H1 (cell line): Measurements from ENCODE around the gene COMMD2. TPM values are rescaled to one million over a fixed set of nuclear protein-coding genes. Genes with fewer than 3 reads are reported as not detected.

Experiments
- CTCF ChIA-PET: fragments of 300-600 bp; sonication (Branson Sonifier 250); formaldehyde crosslinking; loops from one replicate; lab custom pipeline; 2021; ENCODE audit not compliant: partially characterized antibody; lab: Charles Lee
- POLR2A ChIA-PET: fragments of 300-600 bp; sonication (Branson Sonifier 250); formaldehyde crosslinking; loops from one replicate; lab custom pipeline; 2021; ENCODE audit warnings: inconsistent platforms; ENCODE audit not compliant: partially characterized antibody; lab: Charles Lee
- DNase-seq, 2 experiments: peaks; one replicate each; pipeline versions ENCODE4 v3.0.0 to v3.0.0-alpha.2; 2010 to 2022; ENCODE audit warnings: low spot score in 2 of 2, low read depth in 1 of 2, mixed read lengths in 1 of 2
- FAIRE-seq: peaks from 2 replicates; lab custom pipeline; 2011; peaks lifted over from hg19 to GRCh38; lab: Jason Lieb, UNC
- H2AFZ ChIP-seq: 2 replicates; pipeline ENCODE4 v1.8.1; 2012; ENCODE audit warnings: low read length, inconsistent platforms
- H2AK5ac ChIP-seq: 2 replicates; pipeline ENCODE4 v1.6.1; 2013; ENCODE audit warnings: low read depth, low read length
- H2BK120ac ChIP-seq: replicated peaks from 2 replicates; pipeline ENCODE3; 2013; ENCODE audit warnings: low read depth, low read length, inconsistent platforms
- H2BK12ac ChIP-seq: 2 replicates; pipeline ENCODE4 v1.6.1; 2013; ENCODE audit warnings: low read depth, low read length
- H2BK15ac ChIP-seq: 2 replicates; pipeline ENCODE4 v1.6.1; 2013; ENCODE audit warnings: low read length
- H2BK20ac ChIP-seq: 2 replicates; pipeline ENCODE4 v1.6.1; 2013; ENCODE audit warnings: low read length
- H2BK5ac ChIP-seq: 2 replicates; pipeline ENCODE4 v1.6.1; 2013; ENCODE audit warnings: low read depth, low read length
- H3K14ac ChIP-seq: 2 replicates; pipeline ENCODE4 v1.6.1; 2013; ENCODE audit warnings: inconsistent platforms; ENCODE audit not compliant: insufficient read length
- H3K18ac ChIP-seq: 2 replicates; pipeline ENCODE4 v1.6.1; 2013; ENCODE audit warnings: low read length; ENCODE audit errors: extremely low read depth
- H3K23ac ChIP-seq: 2 replicates; pipeline ENCODE4 v1.6.1; 2013; ENCODE audit warnings: inconsistent platforms; ENCODE audit not compliant: insufficient read length
- H3K23me2 ChIP-seq: 2 replicates; pipeline ENCODE4 v1.6.1; 2013; ENCODE audit warnings: low read depth, low read length
- H3K27ac ChIP-seq: 2 replicates; pipeline ENCODE4 v1.6.1; 2011; ENCODE audit warnings: low read depth, low read length, inconsistent platforms
- H3K27me3 ChIP-seq, 4 experiments: replicated peaks in 1 of 4; 1 replicate in 1 of 4; 2 replicates in 3 of 4; pipeline versions ENCODE4 v1.6.1 to v1.8.1; 2011 to 2013; ENCODE audit warnings: low read length in 3 of 4, mild to moderate bottlenecking in 3 of 4, inconsistent platforms in 2 of 4, mixed read lengths in 2 of 4, moderate library complexity in 1 of 4; ENCODE audit not compliant: control insufficient read depth in 3 of 4, insufficient read depth in 3 of 4; ENCODE audit errors: extremely low read depth in 1 of 4
- H3K36me3 ChIP-seq, 4 experiments: 2 replicates each; pipeline versions ENCODE4 v1.6.1 to v1.8.1; 2011 to 2013; ENCODE audit warnings: mild to moderate bottlenecking in 4 of 4, low read length in 3 of 4, moderate library complexity in 2 of 4, control low read depth in 1 of 4, inconsistent platforms in 1 of 4; ENCODE audit not compliant: insufficient read depth in 4 of 4, control insufficient read depth in 2 of 4
- H3K4ac ChIP-seq: replicated peaks from 2 replicates; pipeline ENCODE3; 2013; ENCODE audit warnings: low read length, low read depth, mixed read lengths, inconsistent platforms; ENCODE audit not compliant: insufficient read length
- H3K4me1 ChIP-seq, 4 experiments: replicated peaks in 1 of 4; 1 replicate in 1 of 4; 2 replicates in 3 of 4; pipeline versions ENCODE4 v1.6.1 to v1.8.1; 2011 to 2013; ENCODE audit warnings: low read length in 3 of 4, inconsistent platforms in 2 of 4, mixed read lengths in 1 of 4; ENCODE audit not compliant: insufficient read depth in 4 of 4, control insufficient read depth in 3 of 4
- H3K4me2 ChIP-seq, 2 experiments: 2 replicates each; pipeline versions ENCODE4 v1.6.1 to v1.8.1; 2011 to 2013; ENCODE audit warnings: low read depth in 2 of 2, low read length in 2 of 2, control low read depth in 1 of 2, inconsistent platforms in 1 of 2, mild to moderate bottlenecking in 1 of 2; ENCODE audit not compliant: insufficient read depth in 1 of 2
- H3K4me3 ChIP-seq, 4 experiments: fragments of 200-600, 300-600 bp in 1 of 4; sonication (generic), shearing (Covaris generic), sonication (Bioruptor Twin) in 1 of 4; 2 replicates each; pipeline versions ENCODE4 v1.5.1 to v1.8.1; 2011 to 2016; ENCODE audit warnings: low read length in 4 of 4, low read depth in 3 of 4, control low read depth in 2 of 4, inconsistent platforms in 2 of 4, mild to moderate bottlenecking in 2 of 4, mixed read lengths in 1 of 4, moderate library complexity in 1 of 4; ENCODE audit not compliant: insufficient read depth in 2 of 4; ENCODE audit errors: extremely low read depth in 1 of 4
- H3K56ac ChIP-seq: replicated peaks from 2 replicates; pipeline ENCODE3; 2013; ENCODE audit warnings: low read depth, mild to moderate bottlenecking, mixed read lengths, low read length, inconsistent platforms; ENCODE audit not compliant: insufficient read length
- H3K79me1 ChIP-seq: 2 replicates; pipeline ENCODE4 v1.6.1; 2013; ENCODE audit warnings: low read depth, low read length, control low read depth
- H3K79me2 ChIP-seq, 2 experiments: 2 replicates each; pipeline versions ENCODE4 v1.6.1 to v1.8.1; 2012 to 2013; ENCODE audit warnings: low read length in 2 of 2, mild to moderate bottlenecking in 2 of 2, inconsistent platforms in 1 of 2; ENCODE audit not compliant: insufficient read depth in 2 of 2, control insufficient read depth in 1 of 2
- H3K9ac ChIP-seq, 4 experiments: replicated peaks in 1 of 4; 1 replicate in 1 of 4; 2 replicates in 3 of 4; pipeline versions ENCODE4 v1.6.1 to v1.8.1; 2011 to 2013; ENCODE audit warnings: low read depth in 3 of 4, low read length in 3 of 4, control low read depth in 2 of 4, mild to moderate bottlenecking in 2 of 4, moderate library complexity in 2 of 4, inconsistent platforms in 1 of 4; ENCODE audit errors: extremely low read depth in 1 of 4
- H3K9me3 ChIP-seq, 2 experiments: 2 replicates each; pipeline versions ENCODE4 v1.6.1 to v1.8.1; 2012 to 2013; ENCODE audit warnings: mild to moderate bottlenecking in 2 of 2, moderate library complexity in 2 of 2, control low read depth in 1 of 2, inconsistent platforms in 1 of 2, low read depth in 1 of 2, low read length in 1 of 2, mixed read lengths in 1 of 2; ENCODE audit not compliant: insufficient read depth in 2 of 2
- H4K20me1 ChIP-seq, 2 experiments: replicated peaks in 1 of 2; 2 replicates each; pipeline versions ENCODE3 to v1.8.1; 2011 to 2013; ENCODE audit warnings: inconsistent platforms in 2 of 2, low read length in 2 of 2, mild to moderate bottlenecking in 1 of 2; ENCODE audit not compliant: insufficient read depth in 2 of 2, control insufficient read depth in 1 of 2
- H4K5ac ChIP-seq: 2 replicates; pipeline ENCODE4 v1.6.1; 2013; ENCODE audit warnings: low read length, low read depth, mixed read lengths, inconsistent platforms; ENCODE audit not compliant: insufficient read length
- H4K8ac ChIP-seq: 2 replicates; pipeline ENCODE4 v1.8.0; 2013; ENCODE audit warnings: mild to moderate bottlenecking, moderate library complexity, low read length, inconsistent platforms; ENCODE audit not compliant: insufficient read depth; ENCODE audit errors: extremely low read depth
- H4K91ac ChIP-seq: replicated peaks from 2 replicates; pipeline ENCODE3; 2013; ENCODE audit warnings: low read length, mixed read lengths, inconsistent platforms; ENCODE audit not compliant: insufficient read length
- GTF2F1 ChIP-seq: IDR thresholded peaks from 2 replicates; pipeline ENCODE4 v1.6.1; 2012; ENCODE audit warnings: low read depth, low read length, improper control_type of control experiment, borderline replicate concordance
- SP2 ChIP-seq: IDR thresholded peaks from 2 replicates; pipeline ENCODE4 v1.6.1; 2012; ENCODE audit warnings: mild to moderate bottlenecking, low read length, inconsistent platforms
- WGBS, 2 experiments: shearing (Covaris generic) in 1 of 2; methylation state at CpG; one replicate each; pipeline versions ENCODE4 v1.1.6 to v1.1.7; 2013 to 2015; ENCODE audit warnings: low lambda C conversion rate in 2 of 2, mixed read lengths in 2 of 2, inconsistent platforms in 1 of 2, low coverage in 1 of 2, missing lambda C conversion rate in 1 of 2; ENCODE audit not compliant: insufficient replicate concordance in 2 of 2, insufficient coverage in 1 of 2, insufficient read length in 1 of 2; ENCODE audit errors: extremely low coverage in 1 of 2, missing lambda C conversion rate in 1 of 2; 5-methylcytosine and 5-hydroxymethylcytosine counted together
- polyA plus RNA-seq, 7 experiments: library from polyadenylated mRNA; depleted of rRNA in 3 of 7; stranded (reverse) in 5 of 7; unstranded in 2 of 7; fragments of >200 nt in 5 of 7; fragments of 200-250 nt in 2 of 7; gene quantifications; 1 replicate in 5 of 7; 2 replicates in 1 of 7; 4 replicates in 1 of 7; pipeline versions ENCODE4 v1.2.1 to v1.2.3, GENCODE V29; 2011 to 2013; ENCODE audit warnings: missing spikeins in 2 of 7, mixed read lengths in 2 of 7
- total RNA-seq: library from RNA; stranded (reverse); fragmentation: NEBNext Ultra II Directional; extraction: Animal tissue kit (Norgen Biotek cat#: 25700); gene quantifications from 2 replicates; pipeline ENCODE4 v1.2.1, GENCODE V29; 2021

Gene COMMD2
- total and polyA plus RNA-seq, 2 of the 8 experiments (the other 6 are each of a cell fraction or from before 2014, with no cell fraction given): 20.2 to 57.2 TPM

DNA sequence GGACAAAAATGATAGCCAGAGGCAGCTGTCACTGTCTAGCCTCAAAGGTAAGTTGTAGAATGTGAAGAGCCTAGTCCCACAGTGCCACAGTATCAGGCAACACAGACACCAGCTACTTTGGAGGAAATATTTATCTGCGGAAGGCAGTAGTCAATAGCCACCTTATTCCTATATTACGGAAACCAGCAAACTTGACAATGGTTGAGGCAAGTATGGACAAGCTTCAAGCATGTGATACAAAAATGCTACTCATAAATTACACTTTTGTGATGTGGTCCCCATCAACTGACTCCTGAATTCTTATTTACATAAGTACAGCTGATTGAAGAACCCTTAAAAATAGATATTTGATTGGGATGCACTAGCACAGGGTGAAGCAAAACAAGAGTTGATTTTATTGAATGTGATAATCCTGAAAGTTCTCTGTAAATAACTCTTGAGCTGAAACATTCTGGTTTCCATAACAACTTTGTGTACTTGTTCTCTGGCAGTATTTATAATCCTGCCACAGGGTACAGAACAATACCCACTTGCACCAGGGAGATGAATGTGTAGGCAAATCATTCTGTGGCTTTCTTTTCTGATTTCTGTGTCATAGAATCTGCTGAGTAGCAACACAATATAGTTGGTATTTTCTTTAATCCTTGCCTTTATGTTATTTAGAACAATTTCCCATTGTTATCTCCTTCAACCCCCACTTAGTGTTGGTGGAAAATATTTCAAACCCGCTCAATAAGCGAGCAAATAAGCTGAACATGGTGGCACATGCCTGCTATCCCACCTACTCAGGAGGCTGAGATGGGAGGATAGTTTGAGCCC lies 40.4 kb upstream of the COMMD2 start, which contains the start of gene ANKUB1:
TSS of gene ANKUB1 (minus strand) at position 103 of the 819 bp plus-strand sequence. CDS start 188 bp downstream, outside the sequence.
- Histone ChIP-seq H3K79me1 (no peaks in the 10 kb centered on the region), H3K79me2 (no peaks in the 10 kb centered on the region), H4K5ac (no peak within 1 kb of the TSS), H3K4me1 (no peaks in the 10 kb centered on the region), H3K9me3 (no peaks in the 10 kb centered on the region), H3K4me2 (no peak within 1 kb of the TSS), H4K20me1 (no peaks in the 10 kb centered on the region), H3K23ac (no peak within 1 kb of the TSS), H2BK12ac (no peak within 1 kb of the TSS), H3K56ac (no peak within 1 kb of the TSS), H3K18ac (no peak within 1 kb of the TSS), H4K8ac (no peak within 1 kb of the TSS), H3K27me3 (no peaks in the 10 kb centered on the region), H3K14ac (no peak within 1 kb of the TSS), H2BK5ac (no peak within 1 kb of the TSS), H2BK20ac (no peak within 1 kb of the TSS), H3K36me3 (no peaks in the 10 kb centered on the region), H2AK5ac (no peak within 1 kb of the TSS), H2BK120ac (no peak within 1 kb of the TSS), H2BK15ac (no peak within 1 kb of the TSS), H3K4me3 (no peak within 1 kb of the TSS), H3K9ac (no peak within 1 kb of the TSS), H3K4ac (no peak within 1 kb of the TSS), H3K23me2 (no peaks in the 10 kb centered on the region; the same call in 1 of the 2 replicates), H2AFZ (no peak within 1 kb of the TSS), H4K91ac (no peak within 1 kb of the TSS), H3K27ac (no peak within 1 kb of the TSS)
- CTCF ChIA-PET: interaction anchor here (1.2 to 2.9 kb wide), 4 partner anchors 16 to 29 kb away, joined by 5 to 11 read pairs (median 8); no protein-coding TSS in a partner anchor
- POLR2A ChIA-PET: no interaction called here
- WGBS, 2 experiments: 92% methylated on average over 4 of the region's 4 CpGs; no CpG with 5 or more reads in 1 of the 2 experiments
- FAIRE-seq: no peak
- TF ChIP-seq SP2 (no peak), GTF2F1 (no peak)
- DNase-seq: no peak
